Lower lobe of right lung (tissue), 2 donors: Measurements from ENCODE around the gene N4BP2L2. TPM values are rescaled to one million over a fixed set of nuclear protein-coding genes. Genes with fewer than 3 reads are reported as not detected.

Source experiments
- ATAC-seq, 2 donors: fragments of 200-7000 bp; cut with Tn5 transposase; one replicate each; pipeline ENCODE4 v1.9.1; 2020 to 2022; ENCODE audit warnings: mild to moderate bottlenecking in 2 of 2, moderate library complexity in 2 of 2
- DNase-seq: peaks from one replicate; pipeline ENCODE4 v3.0.0-alpha.2; 2020
- H3K27ac ChIP-seq: fragments of 200-600 bp; one replicate; pipeline ENCODE4 v1.8.0; 2022
- H3K27me3 ChIP-seq: fragments of 200-600 bp; one replicate; pipeline ENCODE4 v1.8.0; 2022; ENCODE audit warnings: low read depth
- H3K36me3 ChIP-seq: fragments of 200-600 bp; one replicate; pipeline ENCODE4 v1.8.0; 2022; ENCODE audit warnings: mild to moderate bottlenecking
- H3K4me1 ChIP-seq: fragments of 200-600 bp; one replicate; pipeline ENCODE4 v1.8.0; 2022
- H3K4me3 ChIP-seq: fragments of 200-600 bp; one replicate; pipeline ENCODE4 v1.8.0; 2022; ENCODE audit warnings: mild to moderate bottlenecking
- H3K9me3 ChIP-seq: fragments of 200-600 bp; one replicate; pipeline ENCODE4 v1.8.0; 2022
- CTCF ChIP-seq: fragments of 200-600 bp; IDR thresholded peaks from one replicate; pipeline ENCODE4 v1.8.0; 2022; ENCODE audit warnings: antibody characterized with exemption, mild to moderate bottlenecking
- intact Hi-C: fragments of 100-400 bp; cut with DNase I; formaldehyde crosslinking; loops from one replicate; pipeline ENCODE4 v1.11.0; 2022
- total RNA-seq: library from RNA; stranded (reverse); fragmentation: NEBNext Ultra II Directional; extraction: Animal tissue kit (Norgen Biotek cat#: 25700); gene quantifications from one replicate; pipeline ENCODE4 v1.2.1, GENCODE V29; 2021
- donor health status: DM: no; HTN: yes; CAD: no; lungs with severe emphysema.

The N4BP2L2 gene
- total RNA-seq, 1 donor from 2014 or later: 192 TPM

- Histone ChIP-seq H3K4me1 (peaks cover under 1% of the 10 kb centered on the region), H3K27me3 (no peaks in the 10 kb centered on the region), H3K36me3 (peaks cover 3% of the 10 kb centered on the region), H3K9me3 (peaks cover 6% of the 10 kb centered on the region), H3K4me3 (no peak overlapping the region), H3K27ac (no peak overlapping the region)
- ATAC-seq: peak; percentile 34 to 51
- intact Hi-C loops: no loop called here
- DNase-seq: no peak
- peak; percentile 42 for TF ChIP-seq CTCF
These were observed 123.6 kb downstream of the N4BP2L2 start for GRCh38 chr13:32415019-32415418.

- intact Hi-C loops: no loop called here
- H3K4me1 ChIP-seq: peaks cover 5% of the 10 kb centered on the region
- no peak overlapping the region for H3K27ac ChIP-seq
- H3K36me3 ChIP-seq: no peaks in the 10 kb centered on the region
- peaks cover 3% of the 10 kb centered on the region for H3K9me3 ChIP-seq
- no peak for TF ChIP-seq CTCF
- H3K27me3 ChIP-seq: no peaks in the 10 kb centered on the region
- DNase-seq (no peak), ATAC-seq (no peak)
- H3K4me3 ChIP-seq: no peak overlapping the region
These were observed 124.0 kb downstream of the N4BP2L2 start for GRCh38 chr13:32414580-32414979.

GRCh38 chr13:32413284-32413683, 125.3 kb downstream of the N4BP2L2 start:
- intact Hi-C loops: no loop called here
- Histone ChIP-seq H3K27me3 (no peaks in the 10 kb centered on the region), H3K9me3 (no peaks in the 10 kb centered on the region), H3K4me3 (no peak overlapping the region), H3K36me3 (no peaks in the 10 kb centered on the region), H3K27ac (no peak overlapping the region), H3K4me1 (peaks cover 9% of the 10 kb centered on the region)
- no peak for TF ChIP-seq CTCF
- ATAC-seq (no peak), DNase-seq (no peak)

- Histone ChIP-seq H3K4me3 (no peak overlapping the region), H3K36me3 (peaks cover 27% of the 10 kb centered on the region), H3K27me3 (no peaks in the 10 kb centered on the region), H3K4me1 (peaks cover 9% of the 10 kb centered on the region), H3K27ac (no peak overlapping the region), H3K9me3 (no peaks in the 10 kb centered on the region)
- ATAC-seq (peak; percentile 55 to 66), DNase-seq (no peak)
- intact Hi-C loops: no loop called here
- no peak for TF ChIP-seq CTCF
These were observed 128.8 kb downstream of the N4BP2L2 start for GRCh38 chr13:32409561-32410421.

- Histone ChIP-seq H3K27ac (no peak overlapping the region), H3K9me3 (no peaks in the 10 kb centered on the region), H3K4me1 (peaks cover 9% of the 10 kb centered on the region), H3K4me3 (no peak overlapping the region), H3K27me3 (no peaks in the 10 kb centered on the region), H3K36me3 (peaks cover 33% of the 10 kb centered on the region)
- ATAC-seq (peak; percentile 66 to 73), DNase-seq (no peak)
- TF ChIP-seq CTCF: no peak
- intact Hi-C loops: no loop called here
These were observed 129.6 kb downstream of the N4BP2L2 start for GRCh38 chr13:32409001-32409313.
